GM18505 (cell line): ENCODE measurements around the gene IMMP2L.
"Not testable (repeated sequence)": the region's sequence is repeated elsewhere in the genome, so short reads cannot be mapped to it uniquely, and the experiment has no call there.

Experiments
- ATAC-seq: cut with Tn5 transposase; IDR thresholded peaks from one replicate; pipeline ENCODE4 v1.9.1; 2021; ENCODE audit not compliant: unreplicated experiment
- POLR2A ChIP-seq: IDR thresholded peaks from 4 replicates; pipeline ENCODE4 v1.6.1; 2011; ENCODE audit warnings: borderline replicate concordance; ENCODE audit not compliant: insufficient read depth, insufficient read length; ENCODE audit errors: extremely low read depth

IMMP2L gene

DNA sequence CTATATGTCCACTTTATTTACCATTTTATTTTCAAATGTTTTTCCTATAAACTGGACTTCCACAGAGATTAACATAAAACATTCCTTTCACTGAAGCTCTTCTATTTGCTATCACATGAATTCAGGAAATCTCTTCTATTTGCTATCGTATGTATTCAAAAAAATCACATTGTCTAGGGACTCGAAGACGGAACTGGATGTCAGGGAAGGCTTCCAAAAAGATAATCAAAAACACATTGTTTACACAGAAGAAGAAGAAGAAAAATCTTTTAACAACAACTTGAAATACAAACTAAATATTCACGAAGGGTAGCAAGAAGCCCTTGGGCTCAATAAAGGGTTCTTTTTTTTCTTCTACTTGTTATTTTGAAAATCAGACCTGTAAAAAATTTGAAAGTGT, 897.5 kb downstream of the IMMP2L start:
- TF ChIP-seq POLR2A = no peak
- no peak for ATAC-seq

DNA sequence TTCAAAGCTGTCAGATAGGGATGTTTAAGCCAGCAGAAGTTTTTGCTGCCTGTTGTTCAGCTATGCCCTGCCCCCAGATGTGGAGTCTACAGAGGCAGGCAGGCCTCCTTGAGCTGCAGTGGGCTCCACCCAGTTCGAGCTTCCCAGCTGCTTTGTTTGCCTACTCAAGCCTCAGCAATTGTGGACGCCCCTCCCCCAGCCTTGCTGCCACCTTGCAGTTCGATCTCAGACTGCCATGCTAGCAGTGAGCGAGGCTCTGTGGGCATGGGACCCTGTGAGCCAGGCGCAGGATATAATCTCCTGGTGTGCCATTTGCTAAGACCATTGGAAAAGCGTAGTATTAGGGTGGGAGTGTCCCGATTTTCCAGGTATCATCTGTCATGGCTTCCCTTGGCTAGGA, 901.7 kb downstream of the IMMP2L start:
- ATAC-seq = not testable (repeated sequence)

DNA sequence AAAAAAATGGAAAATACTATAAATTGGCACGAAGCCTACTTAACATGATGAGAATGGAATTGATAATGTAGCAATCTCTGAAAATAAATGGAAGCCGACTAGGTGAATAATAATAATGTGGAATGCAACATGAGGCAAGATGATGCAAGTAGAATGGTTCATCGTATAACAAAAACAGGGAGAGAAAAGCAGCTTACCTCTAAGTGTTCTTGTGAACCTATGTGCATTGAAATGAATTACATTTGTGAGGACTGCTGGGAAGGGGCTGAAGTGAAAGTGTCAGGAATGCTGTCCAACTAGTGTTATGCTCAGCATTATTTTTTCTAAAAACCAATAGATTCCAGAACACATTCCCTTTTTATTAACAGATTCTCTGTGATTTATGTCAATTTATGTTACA, 912.0 kb downstream of the IMMP2L start:
- no peak for ATAC-seq
- TF ChIP-seq POLR2A = no peak

- ATAC-seq = no peak
- no peak for TF ChIP-seq POLR2A
Observed at GRCh38 chr7:110647266-110647665, 915.0 kb downstream of the IMMP2L start.

DNA sequence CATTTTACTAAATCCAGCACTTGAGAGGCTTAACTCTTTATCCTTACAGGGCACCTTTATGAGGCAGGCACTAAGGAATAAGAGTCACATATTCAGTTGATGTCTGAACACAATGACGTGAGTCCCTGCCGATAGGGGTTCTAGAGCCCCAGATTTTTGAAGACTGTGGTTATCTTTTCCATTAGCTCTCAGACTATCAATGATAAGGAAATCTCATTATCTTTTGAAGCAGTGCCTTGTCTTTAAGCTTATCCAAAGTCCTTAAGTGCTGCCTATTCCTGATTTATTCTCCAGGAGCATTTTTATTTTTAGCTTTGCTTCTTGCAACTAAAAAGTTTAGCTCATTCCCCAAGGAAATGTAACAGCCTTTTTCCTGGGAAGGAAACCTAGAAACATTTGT, 915.5 kb downstream of the IMMP2L start:
- no peak for TF ChIP-seq POLR2A
- ATAC-seq = no peak

GRCh38 chr7:110645616-110646015, 916.7 kb downstream of the IMMP2L start:
- no peak for TF ChIP-seq POLR2A
- no peak for ATAC-seq

- no peak for ATAC-seq
- no peak for TF ChIP-seq POLR2A
Observed at GRCh38 chr7:110645060-110645459, 917.2 kb downstream of the IMMP2L start.

GRCh38 chr7:110637252-110637651, 925.0 kb downstream of the IMMP2L start:
- no peak for ATAC-seq
- no peak for TF ChIP-seq POLR2A

DNA sequence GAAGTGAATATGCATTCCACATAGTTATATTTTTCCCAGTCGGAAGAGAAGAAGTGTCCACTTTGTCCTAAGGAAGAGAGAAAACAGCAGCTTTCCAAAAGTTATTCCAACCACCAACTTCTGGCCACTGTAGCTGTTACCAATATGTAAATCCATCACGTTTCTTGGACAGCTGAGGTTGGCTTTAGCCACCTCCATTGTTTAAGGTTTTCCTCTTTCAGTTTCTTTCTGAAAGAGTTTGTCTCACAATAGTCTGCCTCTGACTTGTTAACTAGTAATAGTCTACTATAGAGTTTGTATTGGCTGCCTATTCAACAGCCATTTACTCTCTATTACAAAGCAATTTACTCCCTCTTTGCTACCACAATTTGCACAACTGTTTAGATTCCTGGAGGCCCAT, 929.0 kb downstream of the IMMP2L start:
- TF ChIP-seq POLR2A = no peak

GRCh38 chr7:110626414-110626813, 935.9 kb downstream of the IMMP2L start:
- TF ChIP-seq POLR2A = no peak
- ATAC-seq = no peak

More for the DNA sequence above, 929.0 kb downstream of the IMMP2L start:
- no peak for ATAC-seq

DNA sequence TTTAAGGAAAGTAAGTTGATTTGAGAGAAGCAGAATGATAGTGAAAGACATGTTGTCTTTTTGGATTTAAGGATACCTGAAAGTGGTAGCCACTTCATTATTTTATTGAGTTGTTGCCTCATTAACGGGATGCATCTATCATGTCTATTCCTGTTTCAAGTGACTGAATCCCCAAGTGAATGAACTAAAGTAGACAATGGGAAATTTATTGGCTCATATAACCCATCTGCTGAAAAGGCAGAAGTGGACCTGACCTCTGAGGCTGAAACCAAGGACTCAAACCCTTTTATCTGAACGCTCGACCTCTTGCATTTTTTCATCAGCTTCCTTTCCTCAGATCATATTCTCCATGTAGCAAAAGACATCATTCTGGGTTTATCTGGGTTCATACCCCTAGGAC, 937.0 kb downstream of the IMMP2L start:
- TF ChIP-seq POLR2A = no peak
- no peak for ATAC-seq

DNA sequence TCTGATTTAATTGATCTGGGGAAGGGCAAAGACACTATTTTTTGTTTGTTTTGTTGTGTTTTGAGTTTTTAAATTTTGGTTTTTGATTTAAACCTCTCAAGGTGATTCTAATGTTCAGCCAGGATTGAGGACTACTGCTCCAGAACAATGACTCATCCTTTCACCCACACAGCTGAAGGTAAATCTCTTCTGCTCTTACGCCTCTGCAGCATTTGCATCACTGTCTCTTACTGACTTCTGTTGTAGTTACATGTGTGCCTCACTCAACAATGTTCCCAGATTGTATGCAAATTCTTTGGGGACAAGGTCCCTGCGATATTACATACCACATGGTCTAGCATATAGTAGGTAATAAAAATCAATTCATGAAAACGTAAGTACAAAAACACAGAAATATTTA, 938.9 kb downstream of the IMMP2L start:
- TF ChIP-seq POLR2A = no peak
- no peak for ATAC-seq

- TF ChIP-seq POLR2A = no peak
- ATAC-seq = no peak
Observed at GRCh38 chr7:110621289-110621688, 941.0 kb downstream of the IMMP2L start.

- no peak for ATAC-seq
- no peak for TF ChIP-seq POLR2A
Observed at GRCh38 chr7:110620110-110620735, 942.1 kb downstream of the IMMP2L start.
